ENCODE results near the gene FKBP8.

Gene FKBP8

GRCh38 chr19:18520848-18521691 lies 22.3 kb downstream of the FKBP8 start:
- DNase-seq: peak; percentile 51

DNA sequence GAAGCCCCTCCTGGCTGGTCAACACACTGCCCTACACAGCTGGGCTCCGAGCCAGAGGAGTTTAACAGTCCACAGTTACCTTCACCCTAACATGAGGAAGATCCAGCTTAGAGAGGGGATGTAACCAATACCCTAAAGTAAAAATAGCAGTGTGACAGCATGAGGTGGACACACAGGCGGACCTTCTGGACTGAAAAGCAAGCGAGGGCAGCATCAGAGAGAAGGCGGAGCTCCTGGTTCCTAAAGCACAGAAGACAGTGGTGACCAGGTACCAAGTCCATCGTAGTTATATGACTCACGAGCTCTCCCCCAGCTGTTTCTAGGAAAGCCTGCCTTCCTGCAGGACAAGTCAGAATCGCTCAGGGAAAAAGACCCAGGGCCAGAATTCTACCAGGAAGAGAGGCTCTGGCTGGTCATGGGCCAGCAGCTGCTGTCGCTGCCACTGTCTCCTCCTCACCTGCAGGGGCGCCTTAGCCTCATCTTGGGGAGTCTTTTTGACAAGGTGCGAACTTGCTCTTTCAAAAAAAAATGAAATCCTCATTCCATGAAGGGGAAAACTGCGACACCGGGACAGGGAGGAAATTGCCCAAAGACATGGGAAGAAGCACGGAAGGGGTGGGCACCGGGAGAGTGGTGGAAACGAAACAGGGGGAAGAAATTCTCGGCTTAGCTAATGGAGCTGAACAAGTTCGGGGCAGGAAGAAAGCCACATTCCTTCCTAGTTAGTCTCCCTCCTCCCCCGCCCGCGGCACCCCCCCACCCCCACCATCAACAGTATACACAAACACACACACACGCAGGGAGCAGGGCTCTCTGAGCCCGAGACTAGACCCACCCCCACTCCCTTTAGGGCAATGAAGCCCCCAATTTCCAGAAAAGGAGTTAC lies 23.2 kb downstream of the FKBP8 start:
- peak; percentile 77 for DNase-seq

- no peak for DNase-seq
Observed at GRCh38 chr19:18518639-18519038, 24.7 kb downstream of the FKBP8 start.

- DNase-seq: no peak
Observed at GRCh38 chr19:18517606-18518005, 25.8 kb downstream of the FKBP8 start.

DNA sequence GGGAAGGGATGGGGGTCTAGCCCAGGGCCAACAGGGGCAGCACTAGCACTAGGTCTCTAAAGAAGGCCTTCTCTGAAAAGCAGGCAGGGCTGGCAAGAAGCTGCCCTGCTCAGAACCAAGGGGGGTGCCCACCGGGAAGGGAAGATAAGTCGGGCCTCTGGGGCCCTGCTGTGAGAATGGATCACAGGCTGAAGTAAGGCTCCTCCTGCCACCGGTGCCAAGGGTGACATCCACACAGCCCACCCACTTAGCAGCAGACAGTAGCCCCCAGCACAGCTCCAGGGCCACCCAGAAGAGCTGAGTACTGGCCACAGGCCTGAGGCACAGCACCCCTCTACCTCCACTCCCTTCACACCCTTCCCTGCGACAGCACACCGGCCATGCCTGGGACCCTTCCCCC lies 27.4 kb downstream of the FKBP8 start:
- DNase-seq: no peak

GRCh38 chr19:18514800-18515682 lies 28.3 kb downstream of the FKBP8 start:
- DNase-seq: no peak

DNA sequence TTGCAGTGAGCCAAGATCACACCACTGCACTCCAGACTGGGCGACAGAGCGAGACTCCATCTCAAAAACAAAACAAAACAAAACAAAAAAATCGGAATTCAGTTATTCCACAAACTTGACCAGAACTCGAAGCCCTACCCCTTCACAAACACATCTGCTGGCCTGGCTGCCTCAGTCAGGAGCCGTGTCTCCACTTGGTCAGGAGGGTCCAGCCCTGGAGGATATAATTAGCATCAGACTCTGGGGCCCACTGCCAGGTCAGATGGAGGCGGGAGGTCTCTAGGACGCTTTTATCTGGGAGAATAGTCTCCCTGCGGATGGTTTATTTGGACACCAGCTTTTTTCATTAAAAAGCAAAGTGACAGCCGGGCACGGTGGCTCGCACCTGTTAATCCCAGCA lies 29.5 kb downstream of the FKBP8 start:
- DNase-seq: no peak

GRCh38 chr19:18510216-18510615 lies 33.2 kb downstream of the FKBP8 start:
- no peak for DNase-seq

DNA sequence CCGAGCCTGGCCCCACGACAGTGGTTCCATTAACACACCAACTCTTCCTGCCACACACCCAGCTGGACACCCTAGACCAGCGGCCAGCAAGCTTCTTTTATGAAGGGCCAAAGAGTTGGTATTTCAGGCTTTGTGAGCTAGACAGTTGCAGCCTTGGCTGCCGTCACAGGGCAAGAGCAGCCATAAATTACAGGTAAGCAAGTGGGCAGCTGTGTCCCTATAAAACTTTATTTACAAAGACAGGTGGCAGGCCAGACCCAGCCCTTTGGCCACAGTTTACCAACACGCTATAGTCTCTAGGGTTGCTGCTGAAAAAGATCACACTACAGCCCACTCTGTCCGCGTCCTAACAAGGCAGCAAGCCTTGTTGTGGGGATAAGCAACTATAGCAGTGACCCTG lies 34.8 kb downstream of the FKBP8 start:
- no peak for DNase-seq

DNA sequence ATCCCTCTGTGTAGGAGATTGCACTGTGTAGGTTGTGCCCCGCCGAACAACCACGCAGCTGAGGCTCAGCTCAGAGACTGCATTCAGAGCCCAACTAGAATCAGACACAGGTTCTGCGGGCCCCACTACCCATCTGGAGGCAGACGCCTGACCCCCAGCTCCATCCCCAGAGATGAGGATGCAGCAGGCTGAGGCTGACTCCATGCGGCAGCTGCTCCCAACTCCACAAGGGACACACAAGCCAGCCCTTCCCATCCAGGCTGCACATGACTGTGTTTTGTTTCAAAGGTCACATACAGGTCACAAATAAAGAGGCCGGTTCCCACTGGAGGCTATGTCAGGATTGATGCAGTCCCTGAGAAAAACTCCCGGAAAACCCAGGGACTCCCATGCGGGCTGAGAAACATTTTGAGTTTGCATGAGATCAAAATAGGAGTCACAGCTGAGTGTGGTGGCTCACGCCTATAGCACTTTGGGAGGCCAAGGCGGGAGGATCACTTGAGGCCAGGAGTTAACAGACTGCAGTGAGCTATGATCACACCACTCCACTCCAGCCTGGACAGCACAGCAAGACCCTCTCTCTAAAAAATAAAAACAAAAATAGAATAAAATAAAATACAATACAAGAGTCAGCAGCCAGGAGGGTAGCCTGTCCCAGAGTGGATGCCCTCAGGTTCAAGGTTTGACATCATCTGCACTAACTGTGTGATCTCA lies 35.5 kb downstream of the FKBP8 start:
- peak; percentile 84 for DNase-seq

- DNase-seq: no peak
Observed at GRCh38 chr19:18507021-18507726, 36.2 kb downstream of the FKBP8 start.

DNA sequence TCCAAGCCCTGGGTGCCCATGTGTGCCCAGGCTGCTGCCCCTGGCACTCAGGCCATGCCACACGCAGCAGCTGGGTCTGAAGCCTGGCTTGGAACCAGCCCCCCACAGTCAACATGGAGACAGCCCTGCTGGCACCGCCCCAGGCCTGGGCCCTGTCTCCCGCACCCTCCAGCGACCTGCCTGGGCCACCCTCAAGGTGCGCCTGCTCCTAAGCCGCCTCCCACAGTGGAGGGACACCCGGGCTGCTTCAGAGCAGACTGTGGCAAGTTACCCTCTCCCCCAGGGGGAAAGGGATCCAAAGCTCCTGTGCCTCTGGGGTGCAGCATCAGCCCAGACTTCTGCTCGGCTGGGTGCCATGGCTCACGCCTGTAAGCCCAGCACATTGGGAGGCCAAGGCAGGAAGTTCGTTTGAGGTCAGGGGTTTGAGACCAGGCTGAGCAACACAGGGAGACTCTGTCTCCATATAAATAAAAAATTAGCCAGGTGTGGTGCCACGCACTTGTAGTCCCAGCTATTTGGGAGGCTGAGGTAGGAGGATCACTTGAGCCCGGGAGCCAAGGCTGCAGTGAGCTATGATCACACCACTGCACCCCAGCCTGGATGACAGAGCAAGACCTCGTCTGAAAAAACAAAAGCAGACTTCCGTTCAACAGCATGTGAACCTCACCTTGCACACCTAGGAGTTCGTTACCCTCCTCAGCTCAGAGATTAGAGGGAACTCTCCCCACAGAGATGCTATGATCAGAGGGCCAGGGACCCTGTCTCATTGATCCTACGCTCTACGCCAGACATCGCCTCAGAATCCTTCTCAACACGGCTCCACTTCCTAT lies 37.1 kb downstream of the FKBP8 start:
- DNase-seq: no peak

DNA sequence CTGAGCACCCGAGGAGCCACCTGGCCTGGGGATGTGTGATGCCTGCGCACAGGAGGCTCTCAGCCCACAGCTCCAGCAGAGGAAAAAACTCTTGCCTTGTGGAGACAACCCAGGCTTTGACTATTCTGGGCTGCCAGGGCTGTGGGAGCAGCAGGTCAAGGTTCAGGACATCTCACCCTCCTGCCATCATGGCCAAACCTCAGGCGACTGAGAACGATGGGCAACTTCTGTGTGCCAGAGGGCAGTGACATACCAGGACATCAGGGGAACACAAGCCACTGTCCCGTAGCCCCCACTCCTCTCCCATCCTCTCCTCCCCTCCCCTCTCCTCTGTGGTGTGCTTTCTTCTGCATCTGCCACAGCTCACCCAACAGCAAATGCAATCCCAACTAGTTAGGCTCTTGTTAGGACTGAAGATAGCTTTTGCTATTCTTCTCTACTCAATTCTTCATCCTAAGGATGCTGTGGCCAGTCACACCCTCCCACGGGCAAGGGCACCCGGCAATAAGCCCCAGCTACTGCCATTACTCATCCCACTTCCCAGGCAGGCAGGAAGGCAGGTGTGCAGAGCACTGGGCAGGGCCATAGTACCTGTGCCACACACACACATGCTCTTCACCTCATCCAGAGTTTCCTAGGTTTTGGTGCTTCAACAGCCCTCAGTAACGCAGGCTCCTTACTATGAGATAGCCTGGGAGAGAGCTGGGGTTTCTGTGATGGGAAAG lies 38.3 kb downstream of the FKBP8 start:
- DNase-seq: no peak

DNA sequence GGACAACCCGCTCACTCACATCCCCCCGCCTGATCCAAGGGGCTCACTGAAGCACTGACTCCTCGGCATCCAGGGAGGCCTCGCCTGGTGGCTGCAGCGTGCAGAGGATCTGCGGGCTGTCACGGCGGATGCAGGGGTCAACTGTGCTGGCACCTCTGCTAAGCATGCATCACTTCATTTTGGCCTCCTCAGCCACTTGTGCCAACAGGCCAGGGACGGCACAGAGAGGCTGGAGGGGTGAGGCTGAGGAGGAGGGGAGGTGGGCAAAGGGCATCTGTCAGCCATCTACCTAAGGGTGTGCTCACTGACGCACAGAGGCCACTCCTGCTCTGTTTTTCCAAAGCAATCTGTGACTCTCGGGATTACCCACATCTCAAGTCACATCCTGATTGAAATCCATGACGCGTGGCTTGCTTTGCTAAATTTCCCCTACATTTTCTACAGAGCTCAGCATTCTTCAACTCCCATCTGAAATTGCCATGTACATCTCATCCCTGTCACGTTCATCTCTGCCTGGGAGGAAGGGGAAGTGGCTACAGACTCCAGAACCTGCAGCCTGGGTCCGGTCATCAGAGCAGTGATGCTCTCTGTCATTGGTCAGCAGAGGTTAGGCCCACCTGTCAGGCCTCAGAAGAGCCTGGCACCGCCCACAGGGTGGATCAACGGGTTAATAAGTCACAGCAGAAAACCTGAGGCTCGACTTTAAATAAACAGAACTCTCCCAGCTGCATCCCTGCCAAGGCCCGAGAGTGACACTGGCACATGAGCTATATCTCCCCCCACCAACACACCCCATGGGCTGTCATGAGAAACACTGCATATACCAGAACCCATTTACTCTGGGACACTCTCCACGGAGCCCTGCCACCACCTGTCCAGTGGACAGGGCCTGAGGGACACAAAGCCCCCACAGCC lies 39.1 kb downstream of the FKBP8 start:
- peak; percentile 54 for DNase-seq

DNA sequence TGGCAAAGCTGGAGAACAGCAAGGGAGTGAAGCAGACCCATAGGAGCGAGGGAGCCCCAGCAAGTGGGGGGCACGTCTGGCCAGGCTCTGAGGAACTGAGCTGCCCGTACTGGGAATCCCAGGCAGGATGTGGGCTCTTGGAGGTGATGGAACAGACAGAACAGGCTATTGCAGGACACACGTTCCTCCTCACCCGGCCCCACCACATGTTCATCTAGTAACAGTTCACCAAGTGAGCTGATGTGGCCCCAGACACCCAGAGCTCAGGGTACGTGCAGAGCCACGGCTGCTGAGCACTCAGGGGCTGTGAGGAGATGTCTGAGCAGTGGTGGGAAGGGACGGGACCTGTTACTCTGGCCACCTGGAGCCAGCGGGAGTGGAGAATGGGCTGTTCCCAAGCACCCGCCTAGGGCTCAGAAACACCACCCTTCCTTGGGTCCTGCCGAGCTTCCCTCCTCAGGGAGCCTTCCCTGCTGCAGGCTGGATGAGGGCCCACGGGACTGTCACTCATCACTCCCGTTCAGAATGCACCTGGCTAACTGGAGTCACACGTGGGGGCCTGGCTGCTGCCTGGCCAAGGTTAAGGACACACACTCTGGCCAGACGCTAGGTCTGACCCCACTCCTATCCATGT lies 39.9 kb downstream of the FKBP8 start:
- no peak for DNase-seq

DNA sequence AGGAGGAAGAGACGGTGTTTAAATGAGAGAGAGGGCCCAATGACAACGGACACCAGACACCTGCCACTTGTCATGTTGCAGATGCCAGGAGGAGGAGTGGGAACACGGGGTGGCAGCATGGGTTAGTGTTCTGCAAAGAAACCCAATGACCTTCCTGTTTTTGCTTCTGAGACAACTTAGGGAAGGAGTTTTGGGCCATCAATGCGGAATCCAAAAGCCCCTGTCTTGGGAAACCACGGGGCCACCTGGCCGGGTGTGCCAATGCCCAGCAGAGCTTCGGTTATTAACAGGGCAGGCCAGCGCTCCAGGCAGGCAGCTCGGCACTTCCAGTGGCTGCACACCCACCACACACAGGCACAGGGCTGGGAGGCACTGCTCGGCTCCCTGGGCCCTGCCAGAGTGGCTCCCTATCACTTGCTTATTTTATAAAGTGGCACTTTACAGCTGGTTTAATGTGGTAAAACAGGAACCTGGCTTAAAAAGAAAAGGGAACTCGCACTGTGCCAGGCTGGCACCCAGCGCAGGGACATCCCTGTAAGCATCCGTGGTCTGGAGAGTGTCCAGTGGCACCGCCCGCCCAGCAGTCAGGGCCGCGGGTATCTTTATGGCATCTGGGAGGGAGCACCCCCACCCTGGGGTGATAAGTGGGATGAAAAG lies 40.6 kb downstream of the FKBP8 start:
- no peak for DNase-seq

DNA sequence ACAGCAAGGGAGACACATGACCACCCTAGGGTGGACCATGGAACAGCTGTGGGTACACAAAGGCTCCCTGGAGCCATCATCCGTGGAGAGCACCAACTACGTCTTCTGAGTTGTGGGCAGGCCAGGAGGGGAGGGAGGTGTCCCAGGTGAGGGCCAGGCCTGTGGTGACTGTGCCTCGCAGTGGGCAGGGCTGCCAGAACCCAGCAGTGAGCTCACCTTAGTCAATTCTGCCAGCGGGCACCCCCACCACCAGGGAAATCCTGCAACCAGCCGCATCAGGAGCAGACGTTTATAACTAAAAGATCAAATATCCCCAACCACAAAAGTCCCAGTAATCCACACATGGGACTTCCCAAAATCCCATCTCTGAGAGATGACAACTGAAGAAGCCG lies 41.1 kb downstream of the FKBP8 start:
- DNase-seq: no peak

- no peak for DNase-seq
Observed at GRCh38 chr19:18501832-18502231, 41.5 kb downstream of the FKBP8 start.
